Spleen (tissue), 11 donors: Measurements from ENCODE around the gene HACD2. TPM values are rescaled to one million over a fixed set of nuclear protein-coding genes. Genes with fewer than 3 reads are reported as not detected.
A peak's percentile ranks its signal among the peaks of the same experiment; 100 is the strongest.

Source experiments
- DNase-seq: peaks from one replicate; pipeline ENCODE4 v3.0.0-alpha.2; 2020
- H3K27ac ChIP-seq, 8 donors: fragments of 200-600 bp; sonication (generic) in 7 of 8; 1 replicate in 4 of 8; 2 replicates in 4 of 8; pipeline versions ENCODE4 v1.5.0 to v1.8.0; 2016 to 2021; ENCODE audit warnings: inconsistent platforms in 4 of 8, mild to moderate bottlenecking in 4 of 8, moderate library complexity in 1 of 8
- H3K27me3 ChIP-seq, 7 donors: fragments of 200-600 bp; sonication (generic) in 6 of 7; replicated peaks in 1 of 7; 1 replicate in 4 of 7; 2 replicates in 3 of 7; pipeline versions ENCODE4 v1.5.0 to v1.8.0; 2016 to 2021; ENCODE audit warnings: inconsistent platforms in 3 of 7, mild to moderate bottlenecking in 1 of 7
- H3K36me3 ChIP-seq, 6 donors: fragments of 200-600 bp; sonication (generic) in 5 of 6; 1 replicate in 4 of 6; 2 replicates in 2 of 6; pipeline versions ENCODE4 v1.5.0 to v1.8.0; 2016 to 2021; ENCODE audit warnings: inconsistent platforms in 2 of 6
- H3K4me1 ChIP-seq, 6 donors: fragments of 200-600 bp; sonication (generic) in 5 of 6; 1 replicate in 3 of 6; 2 replicates in 3 of 6; pipeline versions ENCODE4 v1.5.0 to v1.8.0; 2016 to 2021; ENCODE audit warnings: inconsistent platforms in 3 of 6
- H3K4me3 ChIP-seq, 8 donors: fragments of 200-600 bp; sonication (generic) in 7 of 8; 1 replicate in 4 of 8; 2 replicates in 4 of 8; pipeline versions ENCODE4 v1.5.0 to v1.8.0; 2016 to 2021; ENCODE audit warnings: inconsistent platforms in 4 of 8, mild to moderate bottlenecking in 4 of 8, moderate library complexity in 2 of 8
- H3K9me3 ChIP-seq, 8 donors: fragments of 200-600 bp; sonication (generic) in 7 of 8; 1 replicate in 4 of 8; 2 replicates in 4 of 8; pipeline versions ENCODE4 v1.5.0 to v1.8.0; 2016 to 2021; ENCODE audit warnings: inconsistent platforms in 4 of 8
- CTCF ChIP-seq, 11 experiments: fragments of 200-600 bp in 7 of 11; fragments of 450-650 bp in 4 of 11; sonication (generic) in 4 of 11; IDR thresholded peaks in 8 of 11; conservative IDR thresholded peaks in 3 of 11; 1 replicate in 7 of 11; 2 replicates in 4 of 11; pipeline versions ENCODE4 v1.4.0 to v1.8.0; 2016 to 2021; ENCODE audit warnings: antibody characterized with exemption in 11 of 11, inconsistent platforms in 4 of 11, mild to moderate bottlenecking in 1 of 11
- POLR2A ChIP-seq, 3 donors: fragments of 450-650 bp; IDR thresholded peaks; one replicate each; pipeline ENCODE4 v1.5.1; 2017; ENCODE audit warnings: antibody characterized with exemption in 3 of 3, mild to moderate bottlenecking in 1 of 3
- POLR2AphosphoS5 ChIP-seq, 3 donors: sonication (generic); formaldehyde crosslinking; IDR thresholded peaks; one replicate each; pipeline ENCODE4 v1.5.1; 2017; ENCODE audit warnings: antibody characterized with exemption in 3 of 3
- WGBS, 5 donors: extraction: QIAGEN DNeasy Blood & Tissue Kit in 3 of 5; methylation state at CpG; one replicate each; pipeline versions ENCODE4 v1.1.5 to v1.1.7; 2013 to 2018; 5-methylcytosine and 5-hydroxymethylcytosine counted together
- intact Hi-C: fragments of 100-400 bp; cut with DNase I; formaldehyde crosslinking; loops from one replicate; pipeline ENCODE4 v1.15.0; 2023; ENCODE audit warnings: low total_unique reads
- polyA plus RNA-seq, 3 donors: library from polyadenylated mRNA; stranded (reverse); fragments of 200-250 nt; gene quantifications; one replicate each; pipeline ENCODE4 v1.2.1, GENCODE V29; 2013
- total RNA-seq, 7 donors: library from RNA; depleted of rRNA in 3 of 7; stranded (reverse); fragments of >200 nt in 3 of 7; fragmentation: NEBNext Ultra II Directional in 4 of 7; extraction: Animal tissue kit (Norgen Biotek cat#: 25700) in 4 of 7; gene quantifications; one replicate each; pipeline versions ENCODE4 v1.1.0 to v1.2.1, GENCODE V29; 2016 to 2021
- donor health status: healthy with polysubstance abuse.
- donor health status: DM: no; HTN: no; CAD: no; lungs with moderate emphysema.
- donor health status: DM: no; HTN: no; CAD: no.
- donor health status: Bipolar disorder and iron deficiency.
- donor health status: healthy.
- donor health status: DM: no; HTN: no; CAD: no.
- donor health status: DM: yes; HTN: yes; CAD: no.

Gene HACD2
- total and polyA plus RNA-seq, 10 donors: 6.0 to 26.6 (median 18.9) TPM

- peaks cover 0 to 54% (median 9%) of the 10 kb centered on the region in 6 donors for H3K4me1 ChIP-seq
- TF ChIP-seq CTCF (IDR thresholded peaks at IDR 0.05 in 8 of 11, conservative IDR thresholded peaks at IDR 0.05 in 3 of 11) (no peak), POLR2A (IDR thresholded peaks at IDR 0.05) (no peak), POLR2AphosphoS5 (IDR thresholded peaks at IDR 0.05) (peak in 1 of 3 donors; percentile 53)
- H3K27me3 ChIP-seq: no peaks in the 10 kb centered on the region
- peak overlapping the region in 2 of 8 donors; percentile 9 to 27 for H3K27ac ChIP-seq
- H3K9me3 ChIP-seq: no peaks in the 10 kb centered on the region
- no peak for DNase-seq
- intact Hi-C loops: no loop called here
- peaks cover 0 to 75% (median 2%) of the 10 kb centered on the region in 6 donors for H3K36me3 ChIP-seq
- WGBS, 5 donors: 54 to 64% (median 61%) methylated on average over 6 of the region's 6 CpGs
- H3K4me3 ChIP-seq: no peak overlapping the region
These were observed 47.4 kb upstream of the HACD2 start for GRCh38 chr3:123632161-123632655.

- H3K27ac ChIP-seq: no peak overlapping the region
- no peak for TF ChIP-seq POLR2A (IDR thresholded peaks at IDR 0.05)
- TF ChIP-seq POLR2AphosphoS5 (IDR thresholded peaks at IDR 0.05): no peak
- no peak for TF ChIP-seq CTCF (IDR thresholded peaks at IDR 0.05 in 8 of 11, conservative IDR thresholded peaks at IDR 0.05 in 3 of 11)
These were observed 44.8 kb upstream of the HACD2 start for GRCh38 chr3:123629747-123630047.

GRCh38 chr3:123628996-123629746 is 44.3 kb upstream of the HACD2 start:
- H3K27ac ChIP-seq: no peak overlapping the region
- DNase-seq: no peak
- whole genome bisulfite sequencing, 5 donors: 92 to 96% (median 93%) methylated on average over 20 to 22 of the region's 22 CpGs
- H3K4me3 ChIP-seq: no peak overlapping the region
- intact Hi-C loops: no loop called here
- peaks cover 0 to 26% (median 3%) of the 10 kb centered on the region in 6 donors for H3K4me1 ChIP-seq
- H3K36me3 ChIP-seq: peaks cover 0 to 82% (median 2%) of the 10 kb centered on the region in 6 donors
- no peaks in the 10 kb centered on the region for H3K9me3 ChIP-seq
- TF ChIP-seq POLR2AphosphoS5 (IDR thresholded peaks at IDR 0.05) (no peak), CTCF (IDR thresholded peaks at IDR 0.05 in 8 of 11, conservative IDR thresholded peaks at IDR 0.05 in 3 of 11) (no peak), POLR2A (IDR thresholded peaks at IDR 0.05) (no peak)
- no peaks in the 10 kb centered on the region for H3K27me3 ChIP-seq

More at GRCh38 chr3:123629747-123630047, 44.8 kb upstream of the HACD2 start:
- no peaks in the 10 kb centered on the region for H3K27me3 ChIP-seq
- 89 to 96% (median 95%) methylated on average over 4 of the region's 4 CpGs for WGBS, 5 donors
- intact Hi-C loops: no loop called here
- DNase-seq: no peak
- H3K4me1 ChIP-seq: peaks cover 0 to 31% (median 6%) of the 10 kb centered on the region in 6 donors
- H3K4me3 ChIP-seq: no peak overlapping the region
- H3K36me3 ChIP-seq: peaks cover 0 to 82% (median 2%) of the 10 kb centered on the region in 6 donors
- no peaks in the 10 kb centered on the region for H3K9me3 ChIP-seq
